Left lung (tissue), 10 donors: ENCODE data around the gene AGMO. TPM values are rescaled to one million over a fixed set of nuclear protein-coding genes. Genes with fewer than 3 reads are reported as not detected.
A peak's percentile ranks its signal among the peaks of the same experiment; 100 is the strongest.

ENCODE experiments used
- ATAC-seq: fragments of 200-7000 bp; cut with Tn5 transposase; one replicate; pipeline ENCODE4 v1.9.1; 2020; ENCODE audit warnings: moderate library complexity
- DNase-seq, 4 donors: peaks; one replicate each; pipeline ENCODE4 v3.0.0-alpha.2; 2013 to 2020
- H3K27ac ChIP-seq, 2 donors: fragments of 200-600 bp; sonication (generic) in 1 of 2; one replicate each; pipeline versions ENCODE4 v1.5.0 to v1.8.0; 2020 to 2021
- H3K27me3 ChIP-seq, 2 donors: fragments of 200-600 bp; sonication (generic) in 1 of 2; one replicate each; pipeline versions ENCODE4 v1.5.0 to v1.8.0; 2020 to 2021
- H3K36me3 ChIP-seq, 2 donors: fragments of 200-600 bp; sonication (generic) in 1 of 2; one replicate each; pipeline versions ENCODE4 v1.5.0 to v1.8.0; 2020 to 2021
- H3K4me1 ChIP-seq, 2 donors: fragments of 200-600 bp; one replicate each; pipeline ENCODE4 v1.8.0; 2021
- H3K4me3 ChIP-seq, 2 donors: fragments of 200-600 bp; sonication (generic) in 1 of 2; one replicate each; pipeline versions ENCODE4 v1.5.0 to v1.8.0; 2020 to 2021; ENCODE audit warnings: mild to moderate bottlenecking in 1 of 2
- H3K9me3 ChIP-seq, 2 donors: fragments of 200-600 bp; sonication (generic) in 1 of 2; one replicate each; pipeline versions ENCODE4 v1.5.0 to v1.8.0; 2020 to 2021
- intact Hi-C, 2 donors: fragments of 100-400 bp; cut with DNase I; formaldehyde crosslinking; loops; one replicate each; pipeline versions ENCODE4 v1.11.2 to v1.14.2; 2022
- polyA plus RNA-seq, 6 donors: library from polyadenylated mRNA; unstranded; fragments of 120-200 nt; gene quantifications; one replicate each; pipeline ENCODE4 v1.2.1, GENCODE V29; 2013; ENCODE audit not compliant: insufficient read length in 6 of 6
- total RNA-seq, 2 donors: library from RNA; stranded (reverse); fragmentation: NEBNext Ultra II Directional; extraction: Animal tissue kit (Norgen Biotek cat#: 25700); gene quantifications; one replicate each; pipeline ENCODE4 v1.2.1, GENCODE V29; 2021
- TF ChIP-seq, protein P1 (sequence below), 2 donors: fragments of 200-600 bp; sonication (generic) in 1 of 2; IDR thresholded peaks; one replicate each; pipeline versions ENCODE4 v1.5.0 to v1.8.0; 2021; ENCODE audit warnings: antibody characterized with exemption in 2 of 2
- donor health status: DM: no; HTN: yes; CAD: no.
- donor health status: DM: no; HTN: no; CAD: no.

The AGMO gene
- total and polyA plus RNA-seq, 8 donors = 0.32 to 0.85 (median 0.42) TPM

DNA sequence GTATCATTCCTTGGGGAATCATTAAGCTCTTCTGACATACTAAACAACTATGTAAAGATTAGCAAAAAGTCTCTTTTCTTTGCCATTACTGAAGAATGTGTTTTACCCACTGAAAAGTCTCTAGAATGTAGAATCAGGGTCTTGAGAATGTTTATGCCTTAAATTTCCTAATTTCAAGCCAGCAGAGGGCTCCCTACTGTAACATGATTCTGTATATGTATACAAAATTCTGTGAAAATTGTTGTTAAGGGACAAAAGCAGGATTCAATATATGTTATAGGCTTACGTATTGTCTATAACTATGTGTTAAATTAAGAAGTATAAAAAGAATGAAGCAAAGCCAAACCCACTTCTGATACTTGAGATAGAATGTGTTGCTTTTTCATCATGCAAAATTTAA lies 362.3 kb downstream of the AGMO start:
- no peaks in the 10 kb centered on the region for H3K27me3 ChIP-seq
- no peak for ATAC-seq
- peak in 2 of 4 donors; percentile 24 to 41 for DNase-seq

DNA sequence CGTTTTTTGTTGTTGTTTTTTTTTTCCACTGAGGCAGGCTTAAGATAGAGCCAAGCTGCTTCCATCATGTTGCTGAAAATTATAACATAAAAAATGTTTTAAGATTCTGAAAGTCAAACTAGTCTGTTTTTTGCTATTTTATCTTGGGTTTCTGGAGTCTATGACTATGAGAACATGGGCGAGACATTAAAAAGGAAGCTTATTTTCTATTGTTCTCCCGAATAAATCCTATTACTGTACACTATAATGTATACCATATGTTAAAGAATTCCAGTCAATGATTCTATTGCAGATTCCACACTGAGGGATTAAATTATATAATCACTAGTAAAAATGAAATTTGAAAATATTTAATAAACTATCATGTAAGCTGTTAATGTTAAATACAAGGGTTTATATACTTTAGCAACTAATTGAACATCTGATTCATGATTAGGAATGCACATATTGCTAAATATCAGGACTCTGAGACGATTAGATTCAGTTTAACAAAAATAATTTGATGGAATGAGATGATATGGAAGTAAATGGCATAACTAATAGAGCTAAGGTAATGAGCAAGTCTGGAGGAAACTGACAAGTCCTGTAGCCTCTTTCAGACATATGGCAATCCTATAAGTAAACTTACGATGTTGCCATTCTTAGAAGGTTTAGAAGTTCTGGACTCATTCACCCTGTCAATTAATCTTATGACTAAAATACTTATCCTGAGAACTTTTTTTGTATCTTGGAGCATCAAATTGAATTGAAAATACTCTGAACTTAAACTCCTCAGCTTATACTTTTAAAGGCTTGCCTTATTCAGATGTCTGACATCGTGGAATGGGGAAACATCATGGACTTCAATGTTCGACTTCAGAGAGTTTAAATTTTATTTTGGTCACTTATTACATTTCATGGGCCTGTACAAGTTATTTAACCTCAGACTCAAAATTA lies 364.5 kb downstream of the AGMO start:
- H3K4me1 ChIP-seq = no peaks in the 10 kb centered on the region
- intact Hi-C loops = no loop called here
- H3K9me3 ChIP-seq = no peaks in the 10 kb centered on the region
- no peaks in the 10 kb centered on the region for H3K27me3 ChIP-seq
- DNase-seq = no peak
- H3K36me3 ChIP-seq = no peaks in the 10 kb centered on the region
- H3K27ac ChIP-seq = no peak overlapping the region
- TF ChIP-seq, protein P1, sequence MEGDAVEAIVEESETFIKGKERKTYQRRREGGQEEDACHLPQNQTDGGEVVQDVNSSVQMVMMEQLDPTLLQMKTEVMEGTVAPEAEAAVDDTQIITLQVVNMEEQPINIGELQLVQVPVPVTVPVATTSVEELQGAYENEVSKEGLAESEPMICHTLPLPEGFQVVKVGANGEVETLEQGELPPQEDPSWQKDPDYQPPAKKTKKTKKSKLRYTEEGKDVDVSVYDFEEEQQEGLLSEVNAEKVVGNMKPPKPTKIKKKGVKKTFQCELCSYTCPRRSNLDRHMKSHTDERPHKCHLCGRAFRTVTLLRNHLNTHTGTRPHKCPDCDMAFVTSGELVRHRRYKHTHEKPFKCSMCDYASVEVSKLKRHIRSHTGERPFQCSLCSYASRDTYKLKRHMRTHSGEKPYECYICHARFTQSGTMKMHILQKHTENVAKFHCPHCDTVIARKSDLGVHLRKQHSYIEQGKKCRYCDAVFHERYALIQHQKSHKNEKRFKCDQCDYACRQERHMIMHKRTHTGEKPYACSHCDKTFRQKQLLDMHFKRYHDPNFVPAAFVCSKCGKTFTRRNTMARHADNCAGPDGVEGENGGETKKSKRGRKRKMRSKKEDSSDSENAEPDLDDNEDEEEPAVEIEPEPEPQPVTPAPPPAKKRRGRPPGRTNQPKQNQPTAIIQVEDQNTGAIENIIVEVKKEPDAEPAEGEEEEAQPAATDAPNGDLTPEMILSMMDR (IDR thresholded peaks at IDR 0.05) = no peak
- no peak overlapping the region for H3K4me3 ChIP-seq
- no peak for ATAC-seq

More for the DNA sequence above, 362.3 kb downstream of the AGMO start:
- H3K36me3 ChIP-seq = no peaks in the 10 kb centered on the region
- H3K4me1 ChIP-seq = no peaks in the 10 kb centered on the region
- no peaks in the 10 kb centered on the region for H3K9me3 ChIP-seq
- intact Hi-C loops = no loop called here
- H3K27ac ChIP-seq = no peak overlapping the region
- TF ChIP-seq, protein P1 (IDR thresholded peaks at IDR 0.05) = no peak
- no peak overlapping the region for H3K4me3 ChIP-seq

DNA sequence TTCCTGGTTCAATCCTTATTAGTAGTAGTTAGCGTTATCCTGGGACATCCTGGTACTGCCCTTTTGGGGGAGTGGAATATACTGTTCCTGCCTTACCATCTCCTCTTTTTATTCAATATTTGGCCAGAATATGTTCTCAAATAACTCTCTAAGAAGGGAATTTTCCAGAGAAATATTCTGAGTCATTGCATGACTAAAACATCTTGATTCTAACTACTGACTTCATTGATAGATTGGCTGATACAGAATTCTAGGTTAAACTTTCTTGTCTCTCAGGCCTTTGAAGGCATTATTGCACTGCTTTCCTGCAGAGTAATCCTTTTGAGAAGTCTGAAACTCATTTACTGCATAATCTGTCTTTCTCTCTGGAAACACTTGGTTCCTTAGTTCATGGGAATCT lies 383.8 kb downstream of the AGMO start:
- intact Hi-C loops = no loop called here

DNA sequence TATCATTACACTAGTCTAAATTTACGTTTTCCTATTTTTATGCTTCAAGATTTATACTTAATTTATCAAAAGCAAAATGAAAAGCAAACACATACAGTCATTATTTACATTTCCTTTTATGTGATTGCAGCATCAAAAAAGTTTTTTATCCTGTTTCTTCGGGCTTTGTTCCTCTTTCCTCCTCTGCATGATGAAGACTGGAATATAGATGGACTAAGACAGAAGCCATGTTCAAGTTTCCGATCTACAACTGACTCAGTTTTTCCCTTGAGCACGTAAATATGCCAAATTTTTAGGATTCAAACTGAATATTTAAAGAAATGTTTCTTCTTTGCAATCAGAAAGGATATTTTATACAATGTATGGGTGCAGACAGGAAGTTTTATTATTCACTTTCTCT lies 385.7 kb downstream of the AGMO start:
- H3K27ac ChIP-seq = no peak overlapping the region
- H3K36me3 ChIP-seq = no peaks in the 10 kb centered on the region
- TF ChIP-seq, protein P1 (IDR thresholded peaks at IDR 0.05) = no peak
- no peaks in the 10 kb centered on the region for H3K27me3 ChIP-seq
- no peaks in the 10 kb centered on the region for H3K9me3 ChIP-seq
- no peaks in the 10 kb centered on the region for H3K4me1 ChIP-seq
- ATAC-seq (no peak), DNase-seq (no peak)
- intact Hi-C loops = no loop called here
- no peak overlapping the region for H3K4me3 ChIP-seq

More for the DNA sequence above, 383.8 kb downstream of the AGMO start:
- no peak for ATAC-seq
- Histone ChIP-seq H3K36me3 (no peaks in the 10 kb centered on the region), H3K9me3 (no peaks in the 10 kb centered on the region), H3K4me3 (no peak overlapping the region), H3K27ac (no peak overlapping the region), H3K4me1 (no peaks in the 10 kb centered on the region), H3K27me3 (no peaks in the 10 kb centered on the region)
- no peak for DNase-seq
- TF ChIP-seq, protein P1 (IDR thresholded peaks at IDR 0.05) = no peak

DNA sequence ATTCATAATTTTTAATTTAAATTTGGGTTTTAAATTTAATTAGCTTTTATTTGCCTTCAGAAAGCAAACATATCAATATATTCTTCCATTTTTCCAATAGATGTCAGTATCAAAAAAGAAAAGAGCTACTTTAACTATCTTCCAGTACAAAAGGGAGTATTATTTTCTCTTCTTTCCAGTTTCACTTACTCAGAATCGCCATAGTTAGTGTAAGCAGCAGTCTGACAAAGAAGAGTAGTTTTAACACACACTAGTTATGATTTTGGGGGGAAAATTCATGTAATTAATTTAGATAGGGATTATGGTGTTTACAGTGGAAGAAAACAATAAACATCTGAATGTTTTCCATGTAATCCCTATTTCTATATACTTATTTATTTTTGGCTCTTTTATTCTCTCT lies 386.7 kb downstream of the AGMO start:
- intact Hi-C loops = no loop called here
- Histone ChIP-seq H3K4me1 (no peaks in the 10 kb centered on the region), H3K4me3 (no peak overlapping the region), H3K9me3 (no peaks in the 10 kb centered on the region), H3K27ac (no peak overlapping the region), H3K27me3 (no peaks in the 10 kb centered on the region), H3K36me3 (no peaks in the 10 kb centered on the region)
- DNase-seq (no peak), ATAC-seq (no peak)
- TF ChIP-seq, protein P1 (IDR thresholded peaks at IDR 0.05) = no peak
